ENCODE results near the gene ATP8B4.

Gene ATP8B4

DNA sequence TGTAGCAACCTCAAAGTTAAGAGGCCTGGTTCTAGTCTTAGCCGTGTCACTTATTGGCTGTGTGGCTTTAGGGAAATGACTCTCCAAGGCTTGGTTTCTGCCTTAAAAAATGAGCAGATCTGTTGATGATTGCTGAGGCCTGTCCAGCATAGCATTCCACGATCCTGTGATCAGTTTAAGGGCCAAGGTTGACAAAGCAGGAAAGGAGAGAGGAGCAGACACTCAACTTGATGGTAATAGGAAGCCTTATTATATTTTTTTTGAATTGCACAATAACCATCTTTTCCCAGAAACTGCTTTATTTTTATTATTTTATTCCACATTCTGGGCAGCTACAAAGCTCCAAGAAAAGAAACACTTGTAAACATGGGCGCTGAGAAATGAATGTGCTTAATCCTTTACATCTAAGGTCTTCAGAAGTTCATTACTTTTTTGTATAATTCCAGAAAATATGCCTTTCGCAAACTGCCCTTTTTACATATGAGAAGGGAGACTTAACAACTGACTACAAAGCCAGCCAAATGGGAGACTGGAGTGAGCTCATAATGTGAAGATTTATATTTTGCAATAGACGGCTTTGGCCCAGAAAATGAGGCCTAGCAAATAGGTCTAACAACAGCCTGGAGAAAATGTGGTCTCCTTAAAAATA, 241.0 kb downstream of the ATP8B4 start:
- H3K4me3 ChIP-seq (ENCODE audit: control insufficient read depth, low read depth, low read length): no peak overlapping the region
- peak; percentile 83 for DNase-seq (ENCODE audit: low read depth)
- TF ChIP-seq CTCF (conservative IDR thresholded peaks at IDR 0.05; ENCODE audit: control insufficient read depth, insufficient read depth, low read depth, low read length): no peak

DNA sequence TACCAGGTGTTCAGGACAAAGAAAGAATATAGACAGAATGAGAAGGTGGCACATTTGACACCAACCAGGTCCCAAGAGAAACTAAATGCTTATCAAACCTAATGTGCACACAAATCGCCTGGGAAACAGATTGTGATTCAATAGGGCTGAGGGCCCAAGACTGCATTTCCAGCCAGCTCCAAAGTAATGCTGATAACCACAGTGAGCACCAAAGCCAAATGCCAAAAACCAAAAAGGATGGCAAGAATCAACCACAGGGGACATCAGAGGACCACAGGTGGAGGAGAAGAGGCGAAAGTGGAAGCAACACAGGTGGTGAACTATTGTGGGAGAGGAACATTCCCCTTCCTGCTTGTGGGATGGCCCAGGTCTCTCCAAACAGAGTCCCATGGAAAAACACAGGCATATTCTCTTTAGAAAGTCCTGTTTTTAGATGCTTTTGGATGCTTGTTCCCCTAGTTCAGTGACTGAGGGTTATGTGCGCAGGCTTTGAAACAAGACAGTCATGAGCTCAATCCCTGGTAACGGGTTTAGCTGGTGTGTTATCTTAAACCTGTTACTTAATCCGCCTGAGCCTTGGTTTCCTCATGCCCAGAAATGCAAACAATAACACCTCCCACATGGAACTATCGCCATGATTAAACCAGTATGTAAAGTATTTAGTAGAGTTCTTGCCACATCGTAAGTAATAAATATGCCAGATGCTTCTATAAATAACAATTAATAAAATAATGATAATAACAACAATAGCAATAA, 241.7 kb downstream of the ATP8B4 start:
- H3K4me3 ChIP-seq (ENCODE audit: control insufficient read depth, low read depth, low read length): no peak overlapping the region
- no peak for TF ChIP-seq CTCF (conservative IDR thresholded peaks at IDR 0.05; ENCODE audit: control insufficient read depth, insufficient read depth, low read depth, low read length)
- DNase-seq (ENCODE audit: low read depth): peak; percentile 70

GRCh38 chr15:49876401-49877038, 242.5 kb downstream of the ATP8B4 start:
- no peak overlapping the region for H3K4me3 ChIP-seq (ENCODE audit: control insufficient read depth, low read depth, low read length)
- DNase-seq (ENCODE audit: low read depth): no peak
- TF ChIP-seq CTCF (conservative IDR thresholded peaks at IDR 0.05; ENCODE audit: control insufficient read depth, insufficient read depth, low read depth, low read length): peak; percentile 35

DNA sequence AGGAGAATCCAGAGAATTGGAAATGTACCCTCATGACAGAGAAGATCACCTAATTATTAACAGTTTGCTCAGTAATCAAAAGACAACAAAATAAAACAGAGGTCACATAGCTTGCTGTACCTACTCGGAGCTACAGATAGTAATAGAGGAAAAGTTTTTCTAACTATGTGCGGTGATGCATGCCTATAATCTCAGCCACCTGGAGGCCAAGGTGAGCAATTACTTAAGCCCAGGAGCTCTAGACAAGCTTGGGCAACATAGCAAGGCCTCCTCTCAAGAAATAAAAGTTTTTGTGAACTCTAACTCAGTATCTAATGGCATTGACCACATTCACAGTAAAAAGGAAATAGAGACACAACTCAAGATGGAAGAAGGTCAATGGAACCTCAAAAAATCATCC, 243.6 kb downstream of the ATP8B4 start:
- TF ChIP-seq CTCF (conservative IDR thresholded peaks at IDR 0.05; ENCODE audit: control insufficient read depth, insufficient read depth, low read depth, low read length): peak; percentile 4
- H3K4me3 ChIP-seq (ENCODE audit: control insufficient read depth, low read depth, low read length): no peak overlapping the region
- DNase-seq (ENCODE audit: low read depth): no peak

- DNase-seq (ENCODE audit: low read depth): no peak
- no peak overlapping the region for H3K4me3 ChIP-seq (ENCODE audit: control insufficient read depth, low read depth, low read length)
- TF ChIP-seq CTCF (conservative IDR thresholded peaks at IDR 0.05; ENCODE audit: control insufficient read depth, insufficient read depth, low read depth, low read length): no peak
Observed at GRCh38 chr15:49870472-49870871, 248.6 kb downstream of the ATP8B4 start.

GRCh38 chr15:49868348-49868747, 250.7 kb downstream of the ATP8B4 start:
- no peak overlapping the region for H3K4me3 ChIP-seq (ENCODE audit: control insufficient read depth, low read depth, low read length)
- DNase-seq (ENCODE audit: low read depth): no peak
- no peak for TF ChIP-seq CTCF (conservative IDR thresholded peaks at IDR 0.05; ENCODE audit: control insufficient read depth, insufficient read depth, low read depth, low read length)

All from fibroblast of mammary gland (primary cell).